Breast epithelium (tissue), 3 donors: ENCODE measurements around the gene FOXN3.

Experiments used
- POLR2AphosphoS5 ChIP-seq, 3 donors: sonication (generic); formaldehyde crosslinking; IDR thresholded peaks; one replicate each; pipeline ENCODE4 v1.6.1; 2017; ENCODE audit warnings: antibody characterized with exemption in 3 of 3
- TF ChIP-seq, protein P1 (sequence below), 3 donors: fragments of 450-650 bp; IDR thresholded peaks; one replicate each; pipeline ENCODE4 v1.5.1; 2016 to 2017; ENCODE audit warnings: antibody characterized with exemption in 3 of 3, mild to moderate bottlenecking in 3 of 3, moderate library complexity in 3 of 3

DNA sequence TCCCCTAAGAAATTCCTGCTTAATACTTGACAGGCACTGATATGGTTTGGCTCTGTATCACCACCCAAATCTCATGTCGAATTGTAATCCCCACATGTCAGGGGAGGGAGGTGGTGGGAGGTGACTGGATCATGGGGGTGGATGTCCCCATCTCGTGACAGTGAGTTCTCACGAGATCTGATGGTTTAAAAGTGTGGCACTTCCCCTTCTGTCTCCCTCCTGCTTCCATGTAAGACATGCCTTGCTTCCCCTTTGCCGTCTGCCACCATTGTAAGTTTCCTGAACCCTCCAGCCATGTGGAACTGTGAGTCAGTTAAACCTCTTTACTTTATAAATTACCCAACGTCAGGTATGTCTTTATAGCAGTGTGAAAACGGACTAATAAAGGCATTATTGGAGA, 198.0 kb downstream of the FOXN3 start:
- TF ChIP-seq POLR2AphosphoS5 (IDR thresholded peaks at IDR 0.05), result no peak
- TF ChIP-seq, protein P1, sequence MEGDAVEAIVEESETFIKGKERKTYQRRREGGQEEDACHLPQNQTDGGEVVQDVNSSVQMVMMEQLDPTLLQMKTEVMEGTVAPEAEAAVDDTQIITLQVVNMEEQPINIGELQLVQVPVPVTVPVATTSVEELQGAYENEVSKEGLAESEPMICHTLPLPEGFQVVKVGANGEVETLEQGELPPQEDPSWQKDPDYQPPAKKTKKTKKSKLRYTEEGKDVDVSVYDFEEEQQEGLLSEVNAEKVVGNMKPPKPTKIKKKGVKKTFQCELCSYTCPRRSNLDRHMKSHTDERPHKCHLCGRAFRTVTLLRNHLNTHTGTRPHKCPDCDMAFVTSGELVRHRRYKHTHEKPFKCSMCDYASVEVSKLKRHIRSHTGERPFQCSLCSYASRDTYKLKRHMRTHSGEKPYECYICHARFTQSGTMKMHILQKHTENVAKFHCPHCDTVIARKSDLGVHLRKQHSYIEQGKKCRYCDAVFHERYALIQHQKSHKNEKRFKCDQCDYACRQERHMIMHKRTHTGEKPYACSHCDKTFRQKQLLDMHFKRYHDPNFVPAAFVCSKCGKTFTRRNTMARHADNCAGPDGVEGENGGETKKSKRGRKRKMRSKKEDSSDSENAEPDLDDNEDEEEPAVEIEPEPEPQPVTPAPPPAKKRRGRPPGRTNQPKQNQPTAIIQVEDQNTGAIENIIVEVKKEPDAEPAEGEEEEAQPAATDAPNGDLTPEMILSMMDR (IDR thresholded peaks at IDR 0.05), result no peak
